CD4-positive, alpha-beta T cell treated with Interleukin-17A for 1 hour (primary cell): Measurements from ENCODE around the gene ODF4.
A peak's percentile ranks its signal among the peaks of the same experiment; 100 is the strongest.

Experiments
- DNase-seq: peaks from one replicate; pipeline ENCODE4 v3.0.0-alpha.2; 2020

ODF4 gene

GRCh38 chr17:8339540-8339939 lies at the start of gene ODF4:
Gene ODF4 (plus strand): TSS chr17:8339840. CDS start chr17:8340052, 212 bp downstream.
- no peak for DNase-seq

- no peak for DNase-seq
Observed at GRCh38 chr17:8290043-8290442, 49.6 kb upstream of the ODF4 start.

- DNase-seq: no peak
Observed at GRCh38 chr17:8292639-8293395, 46.8 kb upstream of the ODF4 start.

- no peak for DNase-seq
Observed at GRCh38 chr17:8294361-8294760, 45.3 kb upstream of the ODF4 start.

- no peak for DNase-seq
Observed at GRCh38 chr17:8294814-8295316, 44.8 kb upstream of the ODF4 start.

- no peak for DNase-seq
Observed at GRCh38 chr17:8300226-8300625, 39.4 kb upstream of the ODF4 start.

- DNase-seq: peak; percentile 83
Observed at GRCh38 chr17:8300627-8301242, 38.9 kb upstream of the ODF4 start.

- no peak for DNase-seq
Observed at GRCh38 chr17:8310601-8311123, 29.0 kb upstream of the ODF4 start.

GRCh38 chr17:8311131-8311790 lies 28.4 kb upstream of the ODF4 start:
- no peak for DNase-seq

- DNase-seq: no peak
Observed at GRCh38 chr17:8312251-8312650, 27.4 kb upstream of the ODF4 start.

GRCh38 chr17:8312726-8313600 lies 26.7 kb upstream of the ODF4 start:
- DNase-seq: no peak

GRCh38 chr17:8314797-8315763 lies 24.6 kb upstream of the ODF4 start:
- DNase-seq: no peak

- no peak for DNase-seq
Observed at GRCh38 chr17:8315764-8316217, 23.8 kb upstream of the ODF4 start.

GRCh38 chr17:8318010-8318935 lies 21.4 kb upstream of the ODF4 start:
- no peak for DNase-seq

- DNase-seq: no peak
Observed at GRCh38 chr17:8320262-8320661, 19.4 kb upstream of the ODF4 start.

- DNase-seq: no peak
Observed at GRCh38 chr17:8320990-8321389, 18.6 kb upstream of the ODF4 start.

GRCh38 chr17:8322061-8322460 lies 17.6 kb upstream of the ODF4 start:
- DNase-seq: no peak

- DNase-seq: no peak
Observed at GRCh38 chr17:8324132-8324531, 15.5 kb upstream of the ODF4 start.

- DNase-seq: no peak
Observed at GRCh38 chr17:8324923-8325322, 14.7 kb upstream of the ODF4 start.
